A549 (cell line): ENCODE data around the gene KCTD5. TPM values are rescaled to one million over a fixed set of nuclear protein-coding genes. Genes with fewer than 3 reads are reported as not detected.

ENCODE experiments used
- ATAC-seq, 2 experiments: fragments of 200-7000 bp in 1 of 2; fragments of >200 bp in 1 of 2; cut with Nextera tagmentation in 1 of 2; cut with Tn5 transposase in 1 of 2; 3 replicates each; pipeline versions ENCODE4 v1.8.0 to v1.9.1; 2018 to 2020; ENCODE audit warnings: mild to moderate bottlenecking in 1 of 2, moderate library complexity in 1 of 2
- CTCF ChIA-PET: fragments of 300-600 bp; sonication (Branson Sonifier 250); formaldehyde crosslinking; extraction: SDS; loops from one replicate; lab custom pipeline; 2021; ENCODE audit warnings: antibody characterized with exemption, inconsistent platforms; lab: Yijun Ruan, JAX
- POLR2A ChIA-PET: fragments of 350-600 bp; formaldehyde crosslinking; extraction: SDS; loops from one replicate; lab custom pipeline; 2021; ENCODE audit warnings: antibody characterized with exemption, inconsistent platforms; lab: Yijun Ruan, JAX
- DNase-seq, 2 experiments: peaks; one replicate each; pipeline versions ENCODE4 v3.0.0 to v3.0.0-alpha.2; 2011 to 2016; ENCODE audit warnings: low read depth in 1 of 2, low spot score in 1 of 2
- FAIRE-seq: peaks from 2 replicates; lab custom pipeline; 2011; peaks lifted over from hg19 to GRCh38; lab: Jason Lieb, UNC
- H3K27ac ChIP-seq, 2 experiments: fragments of >200 bp; sonication (Bioruptor Twin); formaldehyde crosslinking; 3 replicates each; pipeline ENCODE4 v1.5.1; 2016 to 2017
- H3K4me1 ChIP-seq: fragments of >200 bp; sonication (Bioruptor Twin); formaldehyde crosslinking; 3 replicates; pipeline ENCODE4 v1.6.1; 2016
- H3K4me2 ChIP-seq: fragments of >200 bp; sonication (Bioruptor Twin); formaldehyde crosslinking; 3 replicates; pipeline ENCODE4 v1.6.1; 2016
- H3K4me3 ChIP-seq: fragments of >200 bp; sonication (Bioruptor Twin); formaldehyde crosslinking; 3 replicates; pipeline ENCODE4 v1.5.1; 2016
- H3K9me3 ChIP-seq: fragments of >200 bp; sonication (Bioruptor Twin); formaldehyde crosslinking; 3 replicates; pipeline ENCODE4 v1.6.1; 2016
- CBX2 ChIP-seq: fragments of 200-600 bp; sonication (generic); IDR thresholded peaks from 2 replicates; pipeline ENCODE4 v1.6.1; 2016; ENCODE audit warnings: low read depth, mild to moderate bottlenecking, borderline replicate concordance
- CHD4 ChIP-seq: fragments of 200-600 bp; sonication (generic); IDR thresholded peaks from 2 replicates; pipeline ENCODE4 v1.6.1; 2016; ENCODE audit warnings: antibody characterized with exemption, mild to moderate bottlenecking, borderline replicate concordance
- ESRRA ChIP-seq: fragments of 150-350 bp; IDR thresholded peaks from 2 replicates; pipeline ENCODE4 v1.6.1; 2014; ENCODE audit warnings: mild to moderate bottlenecking, low read length, borderline replicate concordance
- FOSL2 ChIP-seq, 2 experiments: fragments of 450-650 bp in 1 of 2; fragments of >200 bp in 1 of 2; sonication (Bioruptor Twin) in 1 of 2; formaldehyde crosslinking; IDR thresholded peaks; 2 replicates each; pipeline versions ENCODE4 v1.5.0 to v1.6.1; 2016 to 2020; ENCODE audit warnings: mild to moderate bottlenecking in 1 of 2, moderate library complexity in 1 of 2
- FOXS1 ChIP-seq: fragments of 250-450 bp; sonication (Bioruptor Pico); IDR thresholded peaks from 2 replicates; pipeline ENCODE4 v1.5.0; 2020; ENCODE audit warnings: mild to moderate bottlenecking, moderate library complexity
- GATA3 ChIP-seq: IDR thresholded peaks from 2 replicates; pipeline ENCODE4 v1.6.1; 2012; ENCODE audit warnings: borderline replicate concordance
- HDAC2 ChIP-seq: fragments of 200-600 bp; sonication (generic); IDR thresholded peaks from 2 replicates; pipeline ENCODE4 v1.6.1; 2016
- HEYL ChIP-seq: fragments of 250-450 bp; sonication (Bioruptor Pico); IDR thresholded peaks from 2 replicates; pipeline ENCODE4 v1.8.0; 2021; ENCODE audit warnings: mild to moderate bottlenecking, moderate library complexity
- HOXA7 ChIP-seq: fragments of 250-450 bp; sonication (Bioruptor Pico); IDR thresholded peaks from 2 replicates; pipeline ENCODE4 v1.5.0; 2020; ENCODE audit warnings: mild to moderate bottlenecking, moderate library complexity
- HOXB13 ChIP-seq: fragments of 250-450 bp; sonication (Bioruptor Pico); IDR thresholded peaks from 2 replicates; pipeline ENCODE4 v1.5.0; 2020; ENCODE audit warnings: low read depth, mild to moderate bottlenecking, moderate library complexity
- HOXB5 ChIP-seq: fragments of 250-450 bp; sonication (Bioruptor Pico); IDR thresholded peaks from 2 replicates; pipeline ENCODE4 v1.5.0; 2020; ENCODE audit warnings: mild to moderate bottlenecking, moderate library complexity
- JUN ChIP-seq, 2 experiments: fragments of >200 bp; sonication (Bioruptor Twin); formaldehyde crosslinking; IDR thresholded peaks; 2 replicates in 1 of 2; 3 replicates in 1 of 2; pipeline ENCODE4 v1.6.1; 2016 to 2017
- NFE2L2 ChIP-seq: fragments of 150-350 bp; conservative IDR thresholded peaks from 2 replicates; pipeline ENCODE4 v1.6.1; 2014; ENCODE audit warnings: low read length
- NPAS2 ChIP-seq: fragments of 250-450 bp; sonication (Bioruptor Pico); IDR thresholded peaks from 2 replicates; pipeline ENCODE4 v1.8.0; 2022; ENCODE audit warnings: mild to moderate bottlenecking, moderate library complexity, borderline replicate concordance
- NR3C1 ChIP-seq: fragments of >200 bp; sonication (Bioruptor Twin); formaldehyde crosslinking; IDR thresholded peaks from 3 replicates; pipeline ENCODE4 v1.6.1; 2017
- RAD21 ChIP-seq, 2 experiments: fragments of >200 bp in 1 of 2; sonication (Bioruptor Twin) in 1 of 2; formaldehyde crosslinking in 1 of 2; IDR thresholded peaks in 1 of 2; conservative IDR thresholded peaks in 1 of 2; 2 replicates in 1 of 2; 3 replicates in 1 of 2; pipeline ENCODE4 v1.6.1; 2012 to 2018; ENCODE audit warnings: inconsistent platforms in 1 of 2
- RARB ChIP-seq: fragments of 250-450 bp; sonication (Bioruptor Pico); IDR thresholded peaks from 2 replicates; pipeline ENCODE4 v1.8.0; 2021; ENCODE audit warnings: mild to moderate bottlenecking, moderate library complexity
- RFX5 ChIP-seq: fragments of 450-650 bp; IDR thresholded peaks from 2 replicates; pipeline ENCODE4 v1.7.1; 2014; ENCODE audit warnings: antibody characterized with exemption, mild to moderate bottlenecking, moderate library complexity
- TP53 ChIP-seq: fragments of 250-450 bp; sonication (Bioruptor Pico); IDR thresholded peaks from 2 replicates; pipeline ENCODE4 v1.5.0; 2021; ENCODE audit warnings: mild to moderate bottlenecking, moderate library complexity
- ZC3H11A ChIP-seq: fragments of 450-650 bp; IDR thresholded peaks from 2 replicates; pipeline ENCODE4 v1.6.1; 2014; ENCODE audit warnings: antibody characterized with exemption, mild to moderate bottlenecking
- ZNF302 ChIP-seq: fragments of 250-450 bp; sonication (Bioruptor Pico); IDR thresholded peaks from 2 replicates; pipeline ENCODE4 v1.9.0; 2021; ENCODE audit warnings: inconsistent platforms, mild to moderate bottlenecking, moderate library complexity
- WGBS: methylation state at CpG from one replicate; pipeline ENCODE4 v1.1.6; 2017; ENCODE audit errors: missing lambda C conversion rate; 5-methylcytosine and 5-hydroxymethylcytosine counted together
- polyA plus RNA-seq, 4 experiments: library from polyadenylated mRNA; depleted of rRNA in 3 of 4; stranded (reverse); fragments of >200 nt; fragmentation: RNase III in 1 of 4; extraction: RNeasy Plus Mini Kit Qiagen cat#74134 plus additional on column Dnase treatment in 1 of 4; gene quantifications; 2 replicates in 3 of 4; 3 replicates in 1 of 4; pipeline ENCODE4 v1.2.3, GENCODE V29; 2011 to 2017
- TF ChIP-seq, protein P1 (sequence below): IDR thresholded peaks from 2 replicates; pipeline ENCODE4 v1.6.1; 2012
- TF ChIP-seq, protein P2 (sequence below): fragments of >200 bp; sonication (Bioruptor Twin); formaldehyde crosslinking; IDR thresholded peaks from 2 replicates; pipeline ENCODE4 v1.6.1; 2016
- TF ChIP-seq, protein P3 (sequence below): IDR thresholded peaks from 2 replicates; pipeline ENCODE4 v1.6.1; 2012
- TF ChIP-seq, protein P4 (sequence below): fragments of 250-450 bp; sonication (Bioruptor Pico); IDR thresholded peaks from 2 replicates; pipeline ENCODE4 v1.5.0; 2021; ENCODE audit warnings: mild to moderate bottlenecking, moderate library complexity, borderline replicate concordance

KCTD5 gene
- polyA plus RNA-seq, 2 of the 4 experiments (the other 2 are of a cell fraction): 22.8 to 26.1 TPM

DNA sequence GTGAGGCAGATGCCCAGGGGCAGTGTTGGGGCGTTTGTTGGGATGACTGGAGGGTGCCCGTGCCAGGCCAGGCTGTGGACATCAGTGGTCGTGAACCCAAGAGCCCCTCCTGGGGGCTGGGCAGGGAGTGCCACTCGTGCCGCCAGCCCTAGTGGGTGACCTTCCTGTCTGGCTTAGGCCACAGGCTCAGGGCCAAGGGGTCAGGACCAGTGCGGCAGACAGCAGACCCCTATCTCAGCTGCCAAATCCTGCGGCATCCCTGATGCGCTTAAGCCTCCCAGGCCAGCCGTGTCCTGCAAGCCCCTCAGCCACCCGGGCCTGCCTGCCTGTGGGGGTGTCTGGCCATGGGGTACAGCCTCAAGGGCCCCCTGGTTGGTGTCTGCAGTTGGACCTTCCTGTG, 23.0 kb downstream of the KCTD5 start:
- H3K4me1 ChIP-seq: no peaks in the 10 kb centered on the region
- no peak overlapping the region for H3K27ac ChIP-seq
- no peaks in the 10 kb centered on the region for H3K9me3 ChIP-seq
- no peak for TF ChIP-seq JUN (IDR thresholded peaks at IDR 0.05)
- no peak for TF ChIP-seq NR3C1
- TF ChIP-seq, protein P1, sequence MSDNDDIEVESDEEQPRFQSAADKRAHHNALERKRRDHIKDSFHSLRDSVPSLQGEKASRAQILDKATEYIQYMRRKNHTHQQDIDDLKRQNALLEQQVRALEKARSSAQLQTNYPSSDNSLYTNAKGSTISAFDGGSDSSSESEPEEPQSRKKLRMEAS: no peak
- no peak for TF ChIP-seq GATA3
- TF ChIP-seq RARB: no peak
- TF ChIP-seq NPAS2 (CRISPR knock-in tag): no peak
- no peak for TF ChIP-seq FOSL2 (IDR thresholded peaks at IDR 0.05)
- no peak for TF ChIP-seq FOSL2 (CRISPR knock-in tag; IDR thresholded peaks at IDR 0.05)
- TF ChIP-seq HOXB5 (CRISPR knock-in tag): no peak
- no peak for TF ChIP-seq RAD21 (conservative IDR thresholded peaks at IDR 0.05 in 1 of 2, IDR thresholded peaks at IDR 0.05 in 1 of 2)
- TF ChIP-seq CBX2: no peak
- ATAC-seq (no peak), DNase-seq (no peak), FAIRE-seq (no peak)
- H3K4me2 ChIP-seq: no peak overlapping the region
- ChIA-PET CTCF (interaction anchor here (1.2 kb wide), 1 partner anchor 118 kb away, joined by 4 read pairs; no protein-coding TSS in a partner anchor), POLR2A (interaction anchor here (1.4 kb wide), 1 partner anchor 23 kb away, joined by 3 read pairs; the partner anchor contains the start of gene KCTD5)
- 83% methylated on average over 1 of the region's 10 CpGs for WGBS
- H3K4me3 ChIP-seq: no peak overlapping the region

DNA sequence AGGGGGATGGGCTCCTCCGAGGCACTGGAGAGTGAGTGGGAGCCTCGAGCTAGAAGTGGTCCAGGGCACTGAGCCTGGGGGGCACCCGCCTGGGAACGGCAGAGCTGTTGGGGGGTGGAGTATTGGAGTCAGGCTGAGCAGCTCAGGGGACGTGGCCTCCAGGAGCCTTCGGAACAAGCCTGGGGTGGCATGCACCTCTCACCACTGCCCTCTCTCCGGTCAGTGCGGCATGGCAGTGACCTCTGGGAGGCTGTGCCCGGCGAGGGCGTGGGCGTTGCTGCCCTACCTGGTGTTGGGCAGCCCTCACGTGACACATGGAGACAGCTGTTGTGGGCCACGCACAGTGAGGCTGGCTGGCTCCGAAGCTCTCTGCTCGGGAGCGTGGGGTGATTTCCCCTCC, 23.8 kb downstream of the KCTD5 start:
- Histone ChIP-seq H3K4me2 (no peak overlapping the region), H3K4me3 (no peak overlapping the region), H3K9me3 (no peaks in the 10 kb centered on the region), H3K4me1 (no peaks in the 10 kb centered on the region)
- ATAC-seq (no peak), DNase-seq (no peak)
- TF ChIP-seq HEYL (CRISPR knock-in tag) (no peak), TP53 (CRISPR knock-in tag) (no peak), HOXA7 (no peak), RAD21 (conservative IDR thresholded peaks at IDR 0.05 in 1 of 2, IDR thresholded peaks at IDR 0.05 in 1 of 2) (no peak), JUN (IDR thresholded peaks at IDR 0.05) (no peak), ZNF302 (no peak), CHD4 (no peak), NFE2L2 (no peak), ZC3H11A (no peak), ESRRA (no peak), RFX5 (no peak), FOXS1 (CRISPR knock-in tag) (no peak), HDAC2 (no peak), HOXB13 (CRISPR knock-in tag) (no peak)
- TF ChIP-seq, protein P2, sequence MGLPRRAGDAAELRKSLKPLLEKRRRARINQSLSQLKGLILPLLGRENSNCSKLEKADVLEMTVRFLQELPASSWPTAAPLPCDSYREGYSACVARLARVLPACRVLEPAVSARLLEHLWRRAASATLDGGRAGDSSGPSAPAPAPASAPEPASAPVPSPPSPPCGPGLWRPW: no peak
- TF ChIP-seq, protein P3, sequence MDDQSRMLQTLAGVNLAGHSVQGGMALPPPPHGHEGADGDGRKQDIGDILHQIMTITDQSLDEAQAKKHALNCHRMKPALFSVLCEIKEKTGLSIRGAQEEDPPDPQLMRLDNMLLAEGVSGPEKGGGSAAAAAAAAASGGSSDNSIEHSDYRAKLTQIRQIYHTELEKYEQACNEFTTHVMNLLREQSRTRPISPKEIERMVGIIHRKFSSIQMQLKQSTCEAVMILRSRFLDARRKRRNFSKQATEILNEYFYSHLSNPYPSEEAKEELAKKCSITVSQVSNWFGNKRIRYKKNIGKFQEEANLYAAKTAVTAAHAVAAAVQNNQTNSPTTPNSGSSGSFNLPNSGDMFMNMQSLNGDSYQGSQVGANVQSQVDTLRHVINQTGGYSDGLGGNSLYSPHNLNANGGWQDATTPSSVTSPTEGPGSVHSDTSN: no peak
- TF ChIP-seq, protein P4, sequence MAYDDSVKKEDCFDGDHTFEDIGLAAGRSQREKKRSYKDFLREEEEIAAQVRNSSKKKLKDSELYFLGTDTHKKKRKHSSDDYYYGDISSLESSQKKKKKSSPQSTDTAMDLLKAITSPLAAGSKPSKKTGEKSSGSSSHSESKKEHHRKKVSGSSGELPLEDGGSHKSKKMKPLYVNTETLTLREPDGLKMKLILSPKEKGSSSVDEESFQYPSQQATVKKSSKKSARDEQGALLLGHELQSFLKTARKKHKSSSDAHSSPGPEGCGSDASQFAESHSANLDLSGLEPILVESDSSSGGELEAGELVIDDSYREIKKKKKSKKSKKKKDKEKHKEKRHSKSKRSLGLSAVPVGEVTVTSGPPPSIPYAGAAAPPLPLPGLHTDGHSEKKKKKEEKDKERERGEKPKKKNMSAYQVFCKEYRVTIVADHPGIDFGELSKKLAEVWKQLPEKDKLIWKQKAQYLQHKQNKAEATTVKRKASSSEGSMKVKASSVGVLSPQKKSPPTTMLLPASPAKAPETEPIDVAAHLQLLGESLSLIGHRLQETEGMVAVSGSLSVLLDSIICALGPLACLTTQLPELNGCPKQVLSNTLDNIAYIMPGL (CRISPR knock-in tag): no peak
- TF ChIP-seq, all 56 proteins: peak for 0
- no peak overlapping the region for H3K27ac ChIP-seq
- no peak for FAIRE-seq
- 100% methylated on average over 7 of the region's 17 CpGs for WGBS
- CTCF ChIA-PET: interaction anchor here (1.2 to 1.7 kb wide), 2 partner anchors 12 to 117 kb away, joined by 4 to 5 read pairs; no protein-coding TSS in a partner anchor
- POLR2A ChIA-PET: interaction anchor here (1.4 kb wide), 1 partner anchor 23 kb away, joined by 3 read pairs; the partner anchor contains the start of gene KCTD5
